WTC11 (cell line): Measurements from ENCODE around the gene MATN3. TPM values are rescaled to one million over a fixed set of nuclear protein-coding genes. Genes with fewer than 3 reads are reported as not detected.
"Not testable (repeated sequence)": the region's sequence is repeated elsewhere in the genome, so short reads cannot be mapped to it uniquely, and the experiment has no call there.

ENCODE experiments used
- ATAC-seq: fragments of 200-7000 bp; cut with Tn5 transposase; 2 replicates; pipeline ENCODE4 v1.10.0; 2021; ENCODE audit warnings: mild to moderate bottlenecking, moderate library complexity
- CTCF ChIA-PET: fragments of 300-600 bp; sonication (Branson Sonifier 250); formaldehyde crosslinking; loops from one replicate; lab custom pipeline; 2021; ENCODE audit warnings: antibody characterized with exemption; lab: Charles Lee
- POLR2A ChIA-PET: fragments of 350-600 bp; sonication (Branson Sonifier 250); formaldehyde crosslinking; loops from one replicate; lab custom pipeline; 2021; ENCODE audit warnings: antibody characterized with exemption; lab: Charles Lee
- DNase-seq: peaks from one replicate; pipeline ENCODE4 v3.0.0; 2021; ENCODE audit warnings: low spot score
- H3K27ac Mint-ChIP-seq: 2 replicates; pipeline ENCODE4 v1.8.0; 2021; ENCODE audit warnings: mixed read lengths
- H3K27me3 Mint-ChIP-seq: 2 replicates; pipeline ENCODE4 v1.8.0; 2021; ENCODE audit warnings: low read depth, mild to moderate bottlenecking, moderate library complexity, mixed read lengths
- H3K36me3 Mint-ChIP-seq: 2 replicates; pipeline ENCODE4 v1.8.0; 2021; ENCODE audit warnings: mixed read lengths
- H3K4me1 Mint-ChIP-seq: 2 replicates; pipeline ENCODE4 v1.8.0; 2022; ENCODE audit warnings: mixed read lengths
- H3K4me3 Mint-ChIP-seq: 2 replicates; pipeline ENCODE4 v1.8.0; 2021; ENCODE audit warnings: mild to moderate bottlenecking, moderate library complexity, mixed read lengths
- H3K9me3 Mint-ChIP-seq: 2 replicates; pipeline ENCODE4 v1.8.0; 2021; ENCODE audit warnings: mixed read lengths
- AFF4 ChIP-seq: sonication (generic); formaldehyde crosslinking; IDR thresholded peaks from 2 replicates; pipeline ENCODE4 v1.8.1; 2023; ENCODE audit warnings: mild to moderate bottlenecking, missing genetic modification reagents, borderline replicate concordance
- ATF6 ChIP-seq: sonication (generic); formaldehyde crosslinking; IDR thresholded peaks from 2 replicates; pipeline ENCODE4 v1.8.1; 2023; ENCODE audit warnings: mild to moderate bottlenecking, missing genetic modification reagents
- CBFB ChIP-seq: sonication (generic); formaldehyde crosslinking; IDR thresholded peaks from 2 replicates; pipeline ENCODE4 v1.8.1; 2022; ENCODE audit warnings: mild to moderate bottlenecking, low read depth, missing genetic modification reagents
- E2F5 ChIP-seq: sonication (generic); formaldehyde crosslinking; IDR thresholded peaks from 2 replicates; pipeline ENCODE4 v1.8.1; 2022; ENCODE audit warnings: mild to moderate bottlenecking, moderate library complexity, missing genetic modification reagents
- IRF2 ChIP-seq: sonication (generic); formaldehyde crosslinking; IDR thresholded peaks from 2 replicates; pipeline ENCODE4 v1.8.0; 2022; ENCODE audit warnings: low read depth, missing genetic modification reagents, borderline replicate concordance
- KAT7 ChIP-seq: sonication (generic); formaldehyde crosslinking; IDR thresholded peaks from 2 replicates; pipeline ENCODE4 v1.8.1; 2023; ENCODE audit warnings: missing genetic modification reagents, mild to moderate bottlenecking, borderline replicate concordance
- MAX ChIP-seq: sonication (generic); formaldehyde crosslinking; IDR thresholded peaks from 2 replicates; pipeline ENCODE4 v1.8.0; 2022; ENCODE audit warnings: mild to moderate bottlenecking, missing genetic modification reagents
- TP53 ChIP-seq: sonication (generic); formaldehyde crosslinking; IDR thresholded peaks from 2 replicates; pipeline ENCODE4 v1.8.1; 2023; ENCODE audit warnings: mild to moderate bottlenecking, missing genetic modification reagents
- ZNF121 ChIP-seq: sonication (generic); formaldehyde crosslinking; IDR thresholded peaks from 2 replicates; pipeline ENCODE4 v1.8.0; 2023; ENCODE audit warnings: missing genetic modification reagents
- ZNF232 ChIP-seq: sonication (generic); formaldehyde crosslinking; IDR thresholded peaks from 2 replicates; pipeline ENCODE4 v1.8.0; 2022; ENCODE audit warnings: mild to moderate bottlenecking, missing genetic modification reagents
- ZSCAN18 ChIP-seq: fragments of 250-450 bp; sonication (Bioruptor Pico); IDR thresholded peaks from 2 replicates; pipeline ENCODE4 v2.1.2; 2022; ENCODE audit warnings: mild to moderate bottlenecking, moderate library complexity
- total RNA-seq: library from RNA; stranded (reverse); gene quantifications from 3 replicates; pipeline ENCODE4 v1.2.3, GENCODE V29; 2021

Gene MATN3
- total RNA-seq, 1 experiment from 2014 or later: 6.3 TPM

- TF ChIP-seq E2F5 (CRISPR knock-in tag): no peak
- no peak for TF ChIP-seq TP53
- TF ChIP-seq ATF6 (CRISPR knock-in tag): no peak
- TF ChIP-seq ZSCAN18 (CRISPR knock-in tag): no peak
- TF ChIP-seq KAT7 (CRISPR knock-in tag): no peak
- TF ChIP-seq IRF2: no peak
- no peak for TF ChIP-seq ZNF232 (CRISPR knock-in tag)
- no peak for TF ChIP-seq AFF4 (CRISPR knock-in tag)
Measured at GRCh38 chr2:20048488-20049448, 36.3 kb upstream of the MATN3 start (continued).

- H3K27me3 Mint-ChIP-seq, POLR2A ChIA-PET, H3K4me3 Mint-ChIP-seq, ATAC-seq, H3K36me3 Mint-ChIP-seq, H3K9me3 Mint-ChIP-seq, DNase-seq: not testable (repeated sequence)
- Mint-ChIP-seq H3K4me1 (peaks cover 42% of the 10 kb centered on the region), H3K27ac (0 out of 2 replicates have a peak overlapping the region, but pooled peaks have one; percentile 38)
- CTCF ChIA-PET: interaction anchor here (1.2 to 1.3 kb wide), 2 partner anchors 30 to 48 kb away, joined by 3 to 4 read pairs; no protein-coding TSS in a partner anchor
Measured at GRCh38 chr2:20045712-20046292, 33.3 kb upstream of the MATN3 start.

- peaks cover 37% of the 10 kb centered on the region for H3K4me1 Mint-ChIP-seq
- no peaks in the 10 kb centered on the region for H3K9me3 Mint-ChIP-seq
- ChIA-PET CTCF (interaction anchor here (0.6 to 1.3 kb wide), 3 partner anchors 29 to 367 kb away, joined by 3 to 4 read pairs (median 3); no protein-coding TSS in a partner anchor), POLR2A (interaction anchor here (1.2 kb wide), 1 partner anchor 10 kb away, joined by 3 read pairs; no protein-coding TSS in a partner anchor)
- TF ChIP-seq CBFB (CRISPR knock-in tag): no peak
- peak; percentile 66; the same call in 1 of the 2 replicates for TF ChIP-seq ZNF121
- no peak for TF ChIP-seq MAX (CRISPR knock-in tag)
- DNase-seq (no peak), ATAC-seq (no peak)
- no peak overlapping the region for H3K27ac Mint-ChIP-seq
- H3K4me3 Mint-ChIP-seq: no peak overlapping the region
- no peaks in the 10 kb centered on the region for H3K27me3 Mint-ChIP-seq
- peaks cover 14% of the 10 kb centered on the region for H3K36me3 Mint-ChIP-seq
Measured at GRCh38 chr2:20044778-20045177, 32.3 kb upstream of the MATN3 start.
